Progenitor cell of endocrine pancreas (in vitro differentiated cells): ENCODE measurements around the gene SURF4. TPM values are rescaled to one million over a fixed set of nuclear protein-coding genes. Genes with fewer than 3 reads are reported as not detected.

Experiments
- DNase-seq: peaks from one replicate; pipeline ENCODE4 v3.0.0; 2021; ENCODE audit warnings: low spot score; ENCODE audit not compliant: unreplicated experiment
- H3K27ac Mint-ChIP-seq: 2 replicates; pipeline ENCODE4 v1.8.0; 2021; ENCODE audit warnings: mild to moderate bottlenecking, moderate library complexity, mixed read lengths
- H3K27me3 Mint-ChIP-seq: 2 replicates; pipeline ENCODE4 v1.8.0; 2021; ENCODE audit warnings: mixed read lengths
- H3K36me3 Mint-ChIP-seq: 2 replicates; pipeline ENCODE4 v1.8.0; 2022; ENCODE audit warnings: mixed read lengths; ENCODE audit not compliant: insufficient read depth
- H3K4me1 Mint-ChIP-seq: 2 replicates; pipeline ENCODE4 v1.8.0; 2021; ENCODE audit warnings: low read depth, mixed read lengths
- H3K4me3 Mint-ChIP-seq: 2 replicates; pipeline ENCODE4 v1.8.0; 2021; ENCODE audit warnings: low read depth, mild to moderate bottlenecking, moderate library complexity, mixed read lengths
- H3K9me3 Mint-ChIP-seq: 2 replicates; pipeline ENCODE4 v1.8.0; 2021; ENCODE audit warnings: low read depth, mixed read lengths
- CTCF ChIP-seq: fragments of 200-600 bp; sonication (generic); IDR thresholded peaks from one replicate; pipeline ENCODE4 v1.5.0; 2021; ENCODE audit warnings: antibody characterized with exemption, mild to moderate bottlenecking; ENCODE audit not compliant: unreplicated experiment
- total RNA-seq: library from RNA; stranded (reverse); gene quantifications from 2 replicates; pipeline ENCODE4 v1.2.1, GENCODE V29; 2021

Gene SURF4
- total RNA-seq, 1 donor from 2014 or later: 122 TPM

- H3K36me3 Mint-ChIP-seq: peaks cover 2% of the 10 kb centered on the region
- peak overlapping the region; percentile 91 for H3K4me3 Mint-ChIP-seq
- no peak for DNase-seq
- TF ChIP-seq CTCF: no peak
- H3K4me1 Mint-ChIP-seq: peaks cover 19% of the 10 kb centered on the region
- no peaks in the 10 kb centered on the region for H3K27me3 Mint-ChIP-seq
- no peaks in the 10 kb centered on the region for H3K9me3 Mint-ChIP-seq
- H3K27ac Mint-ChIP-seq: peak overlapping the region; percentile 96
These were observed 1.2 kb downstream of the SURF4 start for GRCh38 chr9:133374612-133375115.

GRCh38 chr9:133372144-133372543 lies 3.7 kb downstream of the SURF4 start:
- Mint-ChIP-seq H3K9me3 (no peaks in the 10 kb centered on the region), H3K27me3 (no peaks in the 10 kb centered on the region), H3K36me3 (peaks cover 2% of the 10 kb centered on the region), H3K4me3 (no peak overlapping the region), H3K4me1 (peaks cover 19% of the 10 kb centered on the region), H3K27ac (no peak overlapping the region)
- no peak for DNase-seq
- TF ChIP-seq CTCF: no peak

- Mint-ChIP-seq H3K36me3 (peaks cover 2% of the 10 kb centered on the region), H3K4me3 (no peak overlapping the region), H3K27me3 (no peaks in the 10 kb centered on the region)
These were observed 4.6 kb downstream of the SURF4 start for GRCh38 chr9:133371261-133371711.

GRCh38 chr9:133370685-133371084 lies 5.2 kb downstream of the SURF4 start:
- DNase-seq: no peak
- peaks cover 8% of the 10 kb centered on the region for H3K36me3 Mint-ChIP-seq
- no peak overlapping the region for H3K27ac Mint-ChIP-seq
- H3K4me1 Mint-ChIP-seq: peaks cover 19% of the 10 kb centered on the region
- H3K4me3 Mint-ChIP-seq: no peak overlapping the region
- H3K9me3 Mint-ChIP-seq: no peaks in the 10 kb centered on the region
- no peak for TF ChIP-seq CTCF
- H3K27me3 Mint-ChIP-seq: no peaks in the 10 kb centered on the region

More at GRCh38 chr9:133371261-133371711, 4.6 kb downstream of the SURF4 start:
- H3K27ac Mint-ChIP-seq: no peak overlapping the region
- DNase-seq: no peak
- no peak for TF ChIP-seq CTCF
- H3K4me1 Mint-ChIP-seq: peaks cover 19% of the 10 kb centered on the region
- H3K9me3 Mint-ChIP-seq: no peaks in the 10 kb centered on the region

GRCh38 chr9:133369933-133370332 lies 5.9 kb downstream of the SURF4 start:
- peaks cover 19% of the 10 kb centered on the region for H3K4me1 Mint-ChIP-seq
- H3K27ac Mint-ChIP-seq: no peak overlapping the region
- peaks cover 11% of the 10 kb centered on the region for H3K36me3 Mint-ChIP-seq
- TF ChIP-seq CTCF: no peak
- H3K27me3 Mint-ChIP-seq: no peaks in the 10 kb centered on the region
- no peak for DNase-seq
- no peak overlapping the region for H3K4me3 Mint-ChIP-seq
- H3K9me3 Mint-ChIP-seq: no peaks in the 10 kb centered on the region
